K562 (cell line): ENCODE results near the gene THBS1. TPM values are rescaled to one million over a fixed set of nuclear protein-coding genes. Genes with fewer than 3 reads are reported as not detected.

Source experiments
- ATAC-seq: fragments of 200-7000 bp; cut with Tn5 transposase; 3 replicates; pipeline ENCODE4 v1.9.1; 2020; ENCODE audit warnings: moderate library complexity
- BruUV-seq: library from RNA; stranded (reverse); fragments of 400-500 nt; replicated peaks from 2 replicates; lab custom pipeline; 2021; lab: Mats Ljungman, UMichigan
- CTCF ChIA-PET: fragments of 300-600 bp; formaldehyde crosslinking; extraction: SDS; loops from one replicate; lab custom pipeline; 2021; ENCODE audit warnings: low intra/inter-chr PET ratio; lab: Yijun Ruan, JAX
- POLR2A ChIA-PET: fragments of 300-600, 350-650 bp; sonication (Branson Sonifier 250); formaldehyde crosslinking; extraction: SDS; loops from one replicate; lab custom pipeline; 2021; ENCODE audit warnings: antibody characterized with exemption, inconsistent platforms; lab: Yijun Ruan, JAX
- DNase-seq, 4 experiments: peaks; one replicate each; pipeline versions ENCODE4 v3.0.0 to v3.0.0-alpha.2; 2011 to 2018; ENCODE audit warnings: low spot score in 3 of 4, mixed read lengths in 3 of 4; ENCODE audit errors: extremely low read depth in 1 of 4
- FAIRE-seq: peaks from 2 replicates; lab custom pipeline; 2011; peaks lifted over from hg19 to GRCh38; lab: Jason Lieb, UNC
- H2AFZ ChIP-seq: 2 replicates; pipeline ENCODE4 v1.6.0; 2011; ENCODE audit warnings: low read depth, low read length, control low read depth, inconsistent platforms
- H3K27ac ChIP-seq: fragments of 200-600 bp; 3 replicates; pipeline ENCODE4 v1.8.0; 2011; ENCODE audit warnings: low read depth, mild to moderate bottlenecking, control low read depth, inconsistent platforms, low read length, moderate library complexity, mixed read lengths; ENCODE audit errors: extremely low read depth
- H3K27me3 ChIP-seq, 2 experiments: fragments of 300-600 bp in 1 of 2; 2 replicates in 1 of 2; 3 replicates in 1 of 2; pipeline versions ENCODE4 v1.6.0 to v1.8.0; 2011; ENCODE audit warnings: inconsistent platforms in 2 of 2, low read length in 2 of 2, mild to moderate bottlenecking in 1 of 2, mixed read lengths in 1 of 2, moderate library complexity in 1 of 2; ENCODE audit not compliant: control insufficient read depth in 2 of 2, insufficient read depth in 2 of 2
- H3K36me3 ChIP-seq: fragments of 300-600 bp; 3 replicates; pipeline ENCODE4 v1.8.0; 2011; ENCODE audit warnings: mild to moderate bottlenecking, low read length, inconsistent platforms; ENCODE audit not compliant: control insufficient read depth, insufficient read depth
- H3K4me1 ChIP-seq, 2 experiments: fragments of 200-600 bp in 1 of 2; replicated peaks in 1 of 2; 2 replicates in 1 of 2; 3 replicates in 1 of 2; pipeline versions ENCODE4 v1.5.1 to v1.8.0; 2011; ENCODE audit warnings: inconsistent platforms in 2 of 2, low read length in 2 of 2, mild to moderate bottlenecking in 1 of 2, mixed read lengths in 1 of 2, moderate library complexity in 1 of 2; ENCODE audit not compliant: control insufficient read depth in 2 of 2, insufficient read depth in 2 of 2
- H3K4me2 ChIP-seq: 2 replicates; pipeline ENCODE4 v1.6.1; 2011; ENCODE audit warnings: low read length, control low read depth, inconsistent platforms, mixed read lengths; ENCODE audit not compliant: insufficient read depth
- H3K4me3 ChIP-seq: fragments of 200-600 bp; sonication (generic), shearing (Covaris generic); 2 replicates; pipeline ENCODE4 v1.5.1; 2016; ENCODE audit warnings: control low read depth, inconsistent platforms
- H3K79me2 ChIP-seq: fragments of 200-600 bp; 3 replicates; pipeline ENCODE4 v1.8.0; 2011; ENCODE audit warnings: low read length, inconsistent platforms; ENCODE audit not compliant: control insufficient read depth, insufficient read depth
- H3K9ac ChIP-seq, 2 experiments: 2 replicates each; pipeline versions ENCODE4 v1.6.0 to v1.6.1; 2011; ENCODE audit warnings: low read depth in 2 of 2, low read length in 2 of 2, control low read depth in 1 of 2, inconsistent platforms in 1 of 2, mild to moderate bottlenecking in 1 of 2, mixed read lengths in 1 of 2; ENCODE audit not compliant: insufficient read depth in 1 of 2
- H3K9me1 ChIP-seq: one replicate; pipeline ENCODE4 v1.6.0; 2011; ENCODE audit warnings: inconsistent platforms, mild to moderate bottlenecking, low read length, moderate library complexity; ENCODE audit not compliant: control insufficient read depth, insufficient read depth
- H3K9me3 ChIP-seq: replicated peaks from 2 replicates; pipeline ENCODE4 v1.5.1; 2011; ENCODE audit warnings: low read depth, low read length, inconsistent platforms; ENCODE audit not compliant: control insufficient read depth, insufficient read depth
- H4K20me1 ChIP-seq: replicated peaks from 2 replicates; pipeline ENCODE4 v1.6.1; 2011; ENCODE audit warnings: low read length, inconsistent platforms, mixed read lengths; ENCODE audit not compliant: control insufficient read depth, insufficient read depth
- ARNT ChIP-seq, 2 experiments: fragments of 450-650 bp; IDR thresholded peaks; 2 replicates each; pipeline ENCODE4 v1.6.1; 2016; ENCODE audit warnings: mild to moderate bottlenecking in 1 of 2
- CBFB ChIP-seq: sonication (generic); formaldehyde crosslinking; IDR thresholded peaks from 2 replicates; pipeline ENCODE4 v1.4.0; 2020; ENCODE audit warnings: mild to moderate bottlenecking, missing genetic modification reagents
- L3MBTL2 ChIP-seq: fragments of 450-650 bp; IDR thresholded peaks from 2 replicates; pipeline ENCODE4 v1.6.1; 2016; ENCODE audit warnings: mild to moderate bottlenecking, moderate library complexity
- MTA1 ChIP-seq: fragments of 450-650 bp; IDR thresholded peaks from 2 replicates; pipeline ENCODE4 v1.6.1; 2017; ENCODE audit warnings: borderline replicate concordance
- PML ChIP-seq: IDR thresholded peaks from 2 replicates; pipeline ENCODE4 v1.6.1; 2012; ENCODE audit warnings: low read length, inconsistent platforms
- RCOR1 ChIP-seq, 2 experiments: IDR thresholded peaks; 2 replicates each; pipeline ENCODE4 v1.6.1; 2012; ENCODE audit warnings: low read depth in 2 of 2, low read length in 2 of 2, borderline replicate concordance in 1 of 2, improper control_type of control experiment in 1 of 2
- SRF ChIP-seq, 2 experiments: fragments of 250-450, 450-650 bp in 1 of 2; sonication (Bioruptor Pico) in 1 of 2; sonication (generic) in 1 of 2; formaldehyde crosslinking; IDR thresholded peaks; 2 replicates each; pipeline versions ENCODE4 v1.5.0 to v1.5.1; 2020 to 2022; ENCODE audit warnings: mild to moderate bottlenecking in 1 of 2, missing genetic modification reagents in 1 of 2
- ZBTB11 ChIP-seq, 3 experiments: fragments of 200-800 bp in 1 of 3; fragments of 250-450 bp in 1 of 3; fragments of 450-650 bp in 1 of 3; sonication (Bioruptor Pico) in 1 of 3; sonication (Bioruptor generic) in 1 of 3; formaldehyde crosslinking in 1 of 3; IDR thresholded peaks; 2 replicates each; pipeline versions ENCODE4 v1.6.1 to v1.8.0; 2016 to 2022; ENCODE audit warnings: mild to moderate bottlenecking in 2 of 3, missing genetic modification characterization in 2 of 3, missing compliant biosample characterization in 1 of 3, moderate library complexity in 1 of 3
- ZNF3 ChIP-seq: fragments of 250-450 bp; sonication (Bioruptor Pico); IDR thresholded peaks from 2 replicates; pipeline ENCODE4 v1.5.0; 2021; ENCODE audit warnings: mild to moderate bottlenecking, moderate library complexity
- WGBS: fragments of 100-300 bp; shearing (Covaris generic); methylation state at CpG from one replicate; pipeline ENCODE4 v1.1.6; 2016; ENCODE audit warnings: low coverage, mixed read lengths; ENCODE audit not compliant: insufficient coverage; ENCODE audit errors: missing lambda C conversion rate; 5-methylcytosine and 5-hydroxymethylcytosine counted together
- in situ Hi-C: fragments of 300-500 bp; cut with MboI; formaldehyde crosslinking; loops from 4 replicates; pipeline ENCODE4 v1.15.0; 2018; ENCODE audit warnings: inconsistent platforms, mixed read lengths
- intact Hi-C: fragments of 100-400 bp; cut with micrococcal nuclease; formaldehyde crosslinking; loops from 2 replicates; pipeline ENCODE4 v1.14.2; 2022
- polyA plus RNA-seq, 8 experiments: library from polyadenylated mRNA; depleted of rRNA in 4 of 8; stranded (reverse) in 5 of 8; unstranded in 3 of 8; fragments of >200 nt; fragmentation: Nextera tagmentation in 2 of 8; fragmentation: Illumina TruSeq in 1 of 8; extraction: Ambion mirVana in 2 of 8; extraction: Trizol in 1 of 8; gene quantifications; 2 replicates each; pipeline versions ENCODE4 v1.2.1 to v1.2.3, GENCODE V29; 2011 to 2014; ENCODE audit warnings: inconsistent platforms in 1 of 8, missing spikeins in 1 of 8
- total RNA-seq, 7 experiments: library from RNA; depleted of rRNA in 6 of 7; stranded (reverse); fragments of >200 nt in 6 of 7; fragmentation: Illumina TruSeq in 2 of 7; extraction: Trizol in 2 of 7; gene quantifications; 2 replicates each; pipeline versions ENCODE4 v1.2.1 to v1.2.3, GENCODE V29; 2011 to 2021; ENCODE audit warnings: low replicate concordance in 1 of 7

THBS1 gene
- total and polyA plus RNA-seq, 9 of the 15 experiments (the other 6 are each of a cell fraction or from before 2014, with no cell fraction given): 0.04 to 1.3 (median 0.40) TPM

- DNase-seq (no peak), ATAC-seq (no peak)
- 0% methylated on average over 3 of the region's 3 CpGs for WGBS
- no peaks in the 10 kb centered on the region; a peak in 1 of 5 replicates for H3K27me3 ChIP-seq
- no peaks in the 10 kb centered on the region for H3K9me3 ChIP-seq
- CTCF ChIA-PET: no interaction called here
- no peaks in the 10 kb centered on the region for H3K36me3 ChIP-seq
- H3K27ac ChIP-seq: no peak overlapping the region
- H3K4me2 ChIP-seq: no peak overlapping the region
- no peaks in the 10 kb centered on the region for H3K4me1 ChIP-seq
- no TSS peak for BruUV-seq
- no peak overlapping the region for H2AFZ ChIP-seq
- H3K4me3 ChIP-seq: no peak overlapping the region
- no peak for TF ChIP-seq L3MBTL2
- no peak for TF ChIP-seq ZNF3
- TF ChIP-seq MTA1: no peak
- no peak for TF ChIP-seq SRF (CRISPR knock-in tag; IDR thresholded peaks at IDR 0.05)
- no peak for TF ChIP-seq PML
- TF ChIP-seq, all 486 proteins: peak for 0
- H3K9ac ChIP-seq: no peak overlapping the region
- no peak for FAIRE-seq
- no peaks in the 10 kb centered on the region for H3K79me2 ChIP-seq
- no peaks in the 10 kb centered on the region for H3K9me1 ChIP-seq
- intact Hi-C loops (no loop called here), in situ Hi-C loops (no loop called here)
- POLR2A ChIA-PET: no interaction called here
- no peaks in the 10 kb centered on the region for H4K20me1 ChIP-seq
These were observed 37.4 kb downstream of the THBS1 start for GRCh38 chr15:39618063-39618823.

GRCh38 chr15:39621210-39621609 lies 40.3 kb downstream of the THBS1 start:
- ATAC-seq: no peak
- Histone ChIP-seq H3K27ac (no peak overlapping the region), H3K4me2 (no peak overlapping the region), H3K9ac (no peak overlapping the region), H3K9me3 (no peaks in the 10 kb centered on the region), H2AFZ (no peak overlapping the region), H3K9me1 (no peaks in the 10 kb centered on the region), H3K27me3 (no peaks in the 10 kb centered on the region; a peak in 4 of 5 replicates), H3K4me3 (no peak overlapping the region), H3K36me3 (no peaks in the 10 kb centered on the region), H3K79me2 (no peaks in the 10 kb centered on the region), H4K20me1 (no peaks in the 10 kb centered on the region), H3K4me1 (no peaks in the 10 kb centered on the region)
- FAIRE-seq: no peak
- intact Hi-C loops (no loop called here), in situ Hi-C loops (no loop called here)
- WGBS: 0% methylated on average over 1 of the region's 1 CpG
- CTCF ChIA-PET: no interaction called here
- POLR2A ChIA-PET: no interaction called here
- TF ChIP-seq CBFB (CRISPR knock-in tag): no peak
- no peak for TF ChIP-seq ARNT (IDR thresholded peaks at IDR 0.05)
- no peak for TF ChIP-seq ZBTB11 (CRISPR knock-in tag; IDR thresholded peaks at IDR 0.05)
- no peak for TF ChIP-seq RCOR1 (IDR thresholded peaks at IDR 0.05; ENCODE audit: borderline replicate concordance in 1 of 2, low read depth in 2 of 2, low read length in 2 of 2)
- DNase-seq: no peak
- BruUV-seq: no TSS peak
